Measurements from ENCODE around the gene TMEM117.

Gene TMEM117

DNA sequence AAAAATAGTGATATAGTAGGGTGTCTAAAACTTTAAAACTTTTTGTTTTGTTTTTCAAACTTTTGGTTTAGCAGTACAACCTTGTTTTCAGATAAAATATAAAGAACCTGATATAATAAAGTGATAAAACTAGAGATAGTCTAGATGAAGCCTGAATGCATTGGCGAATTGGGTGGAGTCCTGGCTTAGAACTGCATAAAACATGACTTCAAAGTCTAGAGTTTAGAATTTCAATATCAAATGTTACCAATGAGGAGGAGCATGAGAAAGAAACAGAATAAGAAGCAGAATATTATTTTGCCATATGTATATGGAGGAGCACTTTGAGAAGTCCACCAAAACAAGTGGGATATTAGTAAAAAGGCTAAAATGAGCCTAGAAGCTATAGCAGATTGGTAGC lies 263.6 kb downstream of the TMEM117 start:
- TF ChIP-seq, protein P1, sequence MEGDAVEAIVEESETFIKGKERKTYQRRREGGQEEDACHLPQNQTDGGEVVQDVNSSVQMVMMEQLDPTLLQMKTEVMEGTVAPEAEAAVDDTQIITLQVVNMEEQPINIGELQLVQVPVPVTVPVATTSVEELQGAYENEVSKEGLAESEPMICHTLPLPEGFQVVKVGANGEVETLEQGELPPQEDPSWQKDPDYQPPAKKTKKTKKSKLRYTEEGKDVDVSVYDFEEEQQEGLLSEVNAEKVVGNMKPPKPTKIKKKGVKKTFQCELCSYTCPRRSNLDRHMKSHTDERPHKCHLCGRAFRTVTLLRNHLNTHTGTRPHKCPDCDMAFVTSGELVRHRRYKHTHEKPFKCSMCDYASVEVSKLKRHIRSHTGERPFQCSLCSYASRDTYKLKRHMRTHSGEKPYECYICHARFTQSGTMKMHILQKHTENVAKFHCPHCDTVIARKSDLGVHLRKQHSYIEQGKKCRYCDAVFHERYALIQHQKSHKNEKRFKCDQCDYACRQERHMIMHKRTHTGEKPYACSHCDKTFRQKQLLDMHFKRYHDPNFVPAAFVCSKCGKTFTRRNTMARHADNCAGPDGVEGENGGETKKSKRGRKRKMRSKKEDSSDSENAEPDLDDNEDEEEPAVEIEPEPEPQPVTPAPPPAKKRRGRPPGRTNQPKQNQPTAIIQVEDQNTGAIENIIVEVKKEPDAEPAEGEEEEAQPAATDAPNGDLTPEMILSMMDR (IDR thresholded peaks at IDR 0.05; ENCODE audit: extremely low read depth, missing control alignments) = no peak
- no peak for DNase-seq (ENCODE audit: low spot score)

DNA sequence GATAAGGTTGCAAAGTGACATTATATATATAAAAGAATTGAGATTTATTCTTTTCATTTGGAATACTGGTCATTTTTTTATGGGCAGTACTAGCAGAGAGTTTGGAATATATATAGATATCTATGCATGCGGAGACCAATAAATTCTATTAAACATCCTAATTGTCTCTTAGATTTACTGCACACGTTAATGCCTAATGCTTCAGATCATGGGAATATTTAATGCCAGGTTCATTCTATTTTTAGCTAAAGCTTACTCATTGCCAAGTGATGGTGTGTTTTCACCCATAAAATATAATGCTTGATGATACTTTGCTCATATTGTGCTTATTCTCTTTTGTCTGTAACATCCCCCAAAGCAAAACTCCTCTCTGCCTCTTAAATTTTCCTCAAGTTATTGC lies 264.4 kb downstream of the TMEM117 start:
- DNase-seq (ENCODE audit: low spot score) = no peak
- TF ChIP-seq, protein P1 (IDR thresholded peaks at IDR 0.05; ENCODE audit: extremely low read depth, missing control alignments) = no peak

GRCh38 chr12:44101475-44101874 lies 265.6 kb downstream of the TMEM117 start:
- TF ChIP-seq, protein P1 (IDR thresholded peaks at IDR 0.05; ENCODE audit: extremely low read depth, missing control alignments) = no peak
- DNase-seq (ENCODE audit: low spot score) = no peak

DNA sequence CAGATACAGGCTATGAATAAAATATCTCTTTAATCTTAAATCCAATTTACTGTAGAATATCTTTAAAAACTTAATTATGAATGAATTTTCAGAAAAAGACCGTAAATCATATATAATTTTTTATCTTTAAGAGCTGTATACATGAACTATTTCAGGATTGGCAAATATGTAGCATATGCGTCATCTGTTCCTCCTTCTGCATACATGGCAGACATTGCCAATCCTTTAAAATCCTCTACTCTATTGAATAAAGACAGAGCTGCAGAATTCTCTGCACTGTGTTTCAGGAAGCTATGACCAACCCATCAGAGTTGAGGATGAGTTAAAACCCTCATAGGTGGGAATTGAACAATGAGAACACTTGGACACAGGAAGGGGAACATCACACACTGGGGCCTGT lies 279.0 kb downstream of the TMEM117 start:
- TF ChIP-seq, protein P1 (IDR thresholded peaks at IDR 0.05; ENCODE audit: extremely low read depth, missing control alignments) = no peak
- DNase-seq (ENCODE audit: low spot score) = no peak

- DNase-seq (ENCODE audit: low spot score) = no peak
- TF ChIP-seq, protein P1 (IDR thresholded peaks at IDR 0.05; ENCODE audit: extremely low read depth, missing control alignments) = no peak
These were observed 281.5 kb downstream of the TMEM117 start for GRCh38 chr12:44117337-44117736.

DNA sequence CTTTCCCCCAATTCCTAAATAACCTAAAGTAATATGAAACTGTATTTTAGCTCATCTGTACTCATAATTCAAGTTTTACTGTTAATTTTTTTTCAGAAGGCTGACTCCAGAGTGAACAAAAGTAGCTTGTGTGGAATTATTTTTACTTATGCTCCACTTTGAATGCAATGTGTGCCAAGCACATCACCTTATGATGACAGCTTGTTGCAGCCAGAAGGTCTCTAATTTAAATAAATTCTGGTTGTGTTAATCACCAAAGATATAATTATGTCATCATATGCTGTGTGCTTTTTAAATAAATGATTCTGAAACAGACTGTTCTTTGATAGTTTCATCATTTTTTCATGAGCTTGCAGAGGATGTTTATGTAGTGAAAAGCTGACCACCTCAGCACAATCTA lies 283.1 kb downstream of the TMEM117 start:
- DNase-seq (ENCODE audit: low spot score) = no peak
- TF ChIP-seq, protein P1 (IDR thresholded peaks at IDR 0.05; ENCODE audit: extremely low read depth, missing control alignments) = no peak

GRCh38 chr12:44126806-44127205 lies 290.9 kb downstream of the TMEM117 start:
- no peak for DNase-seq (ENCODE audit: low spot score)
- TF ChIP-seq, protein P1 (IDR thresholded peaks at IDR 0.05; ENCODE audit: extremely low read depth, missing control alignments) = no peak
